Lower leg skin (tissue), 4 donors: ENCODE measurements around the gene SMAD1. TPM values are rescaled to one million over a fixed set of nuclear protein-coding genes. Genes with fewer than 3 reads are reported as not detected.

Experiments
- DNase-seq, 2 donors: peaks; one replicate each; pipeline ENCODE4 v3.0.0-alpha.2; 2019; ENCODE audit warnings: low spot score in 2 of 2
- H3K4me3 ChIP-seq: fragments of 200-600 bp; sonication (generic); 2 replicates; pipeline ENCODE4 v1.5.1; 2017; ENCODE audit warnings: mild to moderate bottlenecking, low read depth; ENCODE audit not compliant: poor library complexity, severe bottlenecking
- POLR2A ChIP-seq, 2 donors: fragments of 450-650 bp; IDR thresholded peaks; one replicate each; pipeline ENCODE4 v1.6.1; 2016 to 2017; ENCODE audit warnings: antibody characterized with exemption in 2 of 2, mild to moderate bottlenecking in 1 of 2, moderate library complexity in 1 of 2
- WGBS, 2 donors: methylation state at CpG; one replicate each; pipeline ENCODE4 v1.1.5; 2018; 5-methylcytosine and 5-hydroxymethylcytosine counted together
- intact Hi-C: fragments of 100-400 bp; cut with DNase I; formaldehyde crosslinking; loops from one replicate; pipeline ENCODE4 v1.15.0; 2023; ENCODE audit warnings: low total_unique reads
- total RNA-seq, 4 donors: library from RNA; depleted of rRNA; stranded (reverse); fragments of >200 nt; gene quantifications; one replicate each; pipeline ENCODE4 v1.1.0, GENCODE V29; 2016
- TF ChIP-seq, protein P1 (sequence below), 3 donors: fragments of 450-650 bp; IDR thresholded peaks; one replicate each; pipeline ENCODE4 v1.5.1; 2016; ENCODE audit warnings: antibody characterized with exemption in 3 of 3, mild to moderate bottlenecking in 3 of 3, moderate library complexity in 2 of 3

Gene SMAD1
- total RNA-seq, 4 donors from 2014 or later = 37.9 to 46.1 (median 40.8) TPM

DNA sequence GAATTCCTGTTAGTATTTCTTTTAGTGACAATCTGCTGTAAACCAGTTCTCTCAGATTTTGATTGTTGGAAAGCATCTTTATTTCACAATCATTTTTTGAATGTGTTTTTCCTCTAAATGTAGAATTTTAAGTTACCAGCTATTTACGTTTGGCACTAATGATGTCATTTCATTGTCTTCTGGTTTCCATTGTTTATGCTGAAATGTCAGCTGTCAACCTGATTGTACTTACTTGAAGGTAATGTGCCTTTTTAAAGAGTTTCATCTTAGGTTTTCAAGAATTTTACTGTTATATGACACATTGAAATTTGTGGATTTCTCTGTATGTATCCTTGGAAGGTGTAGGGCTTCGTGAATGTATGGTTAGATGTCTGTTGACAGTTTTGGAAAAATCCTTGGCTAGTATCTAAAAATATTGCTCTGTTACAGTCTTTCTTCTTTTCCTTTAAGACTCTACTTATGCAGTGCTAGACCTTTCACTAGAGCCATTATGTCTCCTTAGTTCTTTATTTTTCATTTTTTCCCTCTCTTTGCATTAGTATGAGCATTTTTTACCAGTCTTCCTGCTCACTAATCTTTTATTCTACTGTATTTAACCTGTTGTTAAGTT, 30.4 kb downstream of the SMAD1 start:
- WGBS, 2 donors = 67 to 68% methylated on average over 2 of the region's 2 CpGs
- TF ChIP-seq, protein P1, sequence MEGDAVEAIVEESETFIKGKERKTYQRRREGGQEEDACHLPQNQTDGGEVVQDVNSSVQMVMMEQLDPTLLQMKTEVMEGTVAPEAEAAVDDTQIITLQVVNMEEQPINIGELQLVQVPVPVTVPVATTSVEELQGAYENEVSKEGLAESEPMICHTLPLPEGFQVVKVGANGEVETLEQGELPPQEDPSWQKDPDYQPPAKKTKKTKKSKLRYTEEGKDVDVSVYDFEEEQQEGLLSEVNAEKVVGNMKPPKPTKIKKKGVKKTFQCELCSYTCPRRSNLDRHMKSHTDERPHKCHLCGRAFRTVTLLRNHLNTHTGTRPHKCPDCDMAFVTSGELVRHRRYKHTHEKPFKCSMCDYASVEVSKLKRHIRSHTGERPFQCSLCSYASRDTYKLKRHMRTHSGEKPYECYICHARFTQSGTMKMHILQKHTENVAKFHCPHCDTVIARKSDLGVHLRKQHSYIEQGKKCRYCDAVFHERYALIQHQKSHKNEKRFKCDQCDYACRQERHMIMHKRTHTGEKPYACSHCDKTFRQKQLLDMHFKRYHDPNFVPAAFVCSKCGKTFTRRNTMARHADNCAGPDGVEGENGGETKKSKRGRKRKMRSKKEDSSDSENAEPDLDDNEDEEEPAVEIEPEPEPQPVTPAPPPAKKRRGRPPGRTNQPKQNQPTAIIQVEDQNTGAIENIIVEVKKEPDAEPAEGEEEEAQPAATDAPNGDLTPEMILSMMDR (IDR thresholded peaks at IDR 0.05) = no peak
- no peak for TF ChIP-seq POLR2A (IDR thresholded peaks at IDR 0.05)
- no peak for DNase-seq
- intact Hi-C loops = no loop called here
- no peak overlapping the region for H3K4me3 ChIP-seq

DNA sequence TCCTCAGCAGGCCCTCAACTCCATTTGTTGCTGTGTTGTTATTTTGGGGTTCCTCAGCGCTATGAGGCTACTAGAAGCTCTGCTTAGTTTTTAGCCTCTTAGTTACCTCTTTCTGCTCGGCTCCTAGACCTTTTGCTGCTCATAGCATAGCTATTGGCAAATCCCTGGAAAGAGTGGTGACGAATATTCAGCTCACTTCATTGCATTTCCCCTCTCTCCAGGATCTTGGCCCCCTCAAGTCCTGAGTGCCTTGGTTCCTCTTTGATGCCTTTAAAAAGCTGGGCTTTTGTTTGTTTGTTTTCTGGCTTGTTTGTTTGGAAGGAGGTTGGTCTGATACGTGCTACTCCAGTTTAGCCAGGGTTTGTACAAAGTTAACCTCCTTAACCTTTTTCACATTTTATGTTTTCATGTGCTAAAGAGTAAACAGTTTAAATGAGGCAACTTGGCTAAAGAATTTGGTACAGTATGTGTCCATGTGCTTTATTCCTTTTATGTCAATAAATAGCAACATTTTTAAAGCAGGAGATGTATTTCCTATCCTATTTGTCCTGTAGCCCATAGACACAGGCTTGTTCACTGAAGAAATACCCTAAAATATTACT, 31.5 kb downstream of the SMAD1 start:
- WGBS, 2 donors = 92 to 94% methylated on average over 4 of the region's 4 CpGs
- no peak for DNase-seq
- TF ChIP-seq, protein P1 (IDR thresholded peaks at IDR 0.05) = no peak
- TF ChIP-seq POLR2A (IDR thresholded peaks at IDR 0.05) = no peak
- intact Hi-C loops = no loop called here
- H3K4me3 ChIP-seq = no peak overlapping the region

DNA sequence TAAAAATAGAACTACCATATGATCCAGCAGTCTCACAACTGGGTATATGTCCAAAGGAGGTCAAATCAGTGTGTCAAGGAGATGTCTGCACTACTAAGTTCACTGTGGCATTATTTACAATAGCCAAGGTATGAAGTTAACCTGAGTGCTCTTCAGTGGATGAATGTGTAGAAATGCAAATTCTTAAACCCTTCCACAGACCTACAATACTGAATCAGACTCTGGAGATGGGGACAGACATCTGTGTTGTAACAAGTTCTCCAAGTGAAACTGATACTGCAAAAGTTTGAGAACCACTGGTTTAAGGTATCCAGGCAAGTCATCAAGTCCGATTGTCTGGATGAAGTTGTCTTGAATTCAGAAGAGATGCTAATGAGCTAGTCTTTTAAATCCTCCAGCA, 38.5 kb downstream of the SMAD1 start:
- no peak overlapping the region for H3K4me3 ChIP-seq
- TF ChIP-seq, protein P1 (IDR thresholded peaks at IDR 0.05) = no peak
- no peak for TF ChIP-seq POLR2A (IDR thresholded peaks at IDR 0.05)
- WGBS, 2 donors = 79 to 89% methylated on average over 1 of the region's 1 CpG
- no peak for DNase-seq
- intact Hi-C loops = no loop called here

DNA sequence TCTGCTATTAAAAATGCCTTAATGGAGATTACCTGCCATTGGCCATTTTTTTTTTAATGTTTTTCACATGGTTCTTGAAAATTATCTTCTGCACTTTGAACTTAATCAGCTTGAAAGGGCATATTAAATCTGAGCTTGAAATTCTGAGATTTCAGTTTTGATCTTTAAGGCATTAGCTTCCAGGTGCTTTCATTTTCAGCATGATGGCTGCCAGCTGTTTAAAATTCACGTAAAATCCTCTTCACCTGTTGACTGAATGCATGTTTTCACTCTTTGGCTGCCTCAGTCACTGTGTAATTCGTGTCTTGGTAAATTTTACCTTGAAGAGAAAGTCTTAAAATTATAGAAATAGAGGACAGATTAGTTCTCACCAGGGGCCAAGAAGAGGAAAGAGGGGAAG, 39.6 kb downstream of the SMAD1 start:
- 76 to 85% methylated on average over 2 of the region's 2 CpGs for WGBS, 2 donors
- no peak for TF ChIP-seq POLR2A (IDR thresholded peaks at IDR 0.05)
- TF ChIP-seq, protein P1 (IDR thresholded peaks at IDR 0.05) = no peak
- no peak overlapping the region for H3K4me3 ChIP-seq
- intact Hi-C loops = no loop called here
- DNase-seq = no peak

DNA sequence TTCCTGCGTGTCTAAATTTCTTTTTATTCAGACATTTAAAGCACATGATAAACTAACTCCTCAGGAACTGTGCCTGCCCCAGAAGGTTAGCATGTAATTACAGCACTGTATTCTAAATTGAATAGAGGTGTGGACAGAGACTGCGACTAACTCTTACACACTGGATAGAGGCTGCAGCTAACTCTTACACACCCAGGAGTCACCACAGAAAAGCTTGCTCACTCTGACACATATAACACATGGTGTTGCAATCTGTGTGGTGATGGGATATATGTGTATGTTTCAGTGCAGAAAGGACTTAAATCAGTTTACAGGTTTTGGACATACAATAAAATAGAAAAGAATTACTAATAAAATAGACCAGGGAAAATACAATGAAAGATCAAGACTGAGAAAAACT, 41.5 kb downstream of the SMAD1 start:
- H3K4me3 ChIP-seq = no peak overlapping the region
- TF ChIP-seq, protein P1 (IDR thresholded peaks at IDR 0.05) = no peak
- TF ChIP-seq POLR2A (IDR thresholded peaks at IDR 0.05) = no peak
- WGBS, 2 donors = 81 to 89% methylated on average over 2 of the region's 2 CpGs
- no peak for DNase-seq
- intact Hi-C loops = no loop called here

DNA sequence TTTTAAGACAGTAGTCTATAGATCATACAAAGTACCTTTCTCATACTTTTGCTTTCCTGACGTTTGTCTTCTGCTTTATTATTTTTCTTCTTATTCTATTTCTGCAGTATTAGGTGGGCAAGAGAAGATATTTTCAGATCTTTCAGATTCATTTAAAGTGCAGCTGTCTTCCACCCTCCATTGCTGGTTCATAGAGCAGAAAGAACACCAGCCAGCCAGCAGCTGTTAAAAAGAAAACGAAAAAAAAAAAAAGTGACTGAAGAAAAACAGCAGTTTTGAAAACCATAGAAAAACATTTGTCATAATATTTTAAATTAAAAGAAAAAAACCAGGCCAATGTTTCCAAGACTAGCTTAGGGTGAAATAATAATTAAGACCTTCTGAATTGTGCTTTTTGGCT, 42.9 kb downstream of the SMAD1 start:
- 47 to 58% methylated on average over 2 of the region's 2 CpGs for WGBS, 2 donors
- no peak overlapping the region for H3K4me3 ChIP-seq
- DNase-seq = no peak
- no peak for TF ChIP-seq POLR2A (IDR thresholded peaks at IDR 0.05)
- TF ChIP-seq, protein P1 (IDR thresholded peaks at IDR 0.05) = no peak
- intact Hi-C loops = no loop called here
